HG02798 (cell line): ENCODE data around the gene MDP1.

Source experiments
- ATAC-seq: cut with Tn5 transposase; IDR thresholded peaks from one replicate; pipeline ENCODE4 v1.9.1; 2021; ENCODE audit warnings: mild to moderate bottlenecking; ENCODE audit not compliant: unreplicated experiment, poor library complexity

MDP1 gene

GRCh38 chr14:24185026-24185425, 30.8 kb downstream of the MDP1 start:
- no peak for ATAC-seq

GRCh38 chr14:24184104-24184970, 31.5 kb downstream of the MDP1 start:
- ATAC-seq, result no peak

- ATAC-seq, result no peak
Measured at GRCh38 chr14:24183014-24183481, 32.8 kb downstream of the MDP1 start.

- no peak for ATAC-seq
Measured at GRCh38 chr14:24182110-24182882, 33.6 kb downstream of the MDP1 start.

GRCh38 chr14:24181371-24182077, 34.3 kb downstream of the MDP1 start:
- ATAC-seq, result no peak

- no peak for ATAC-seq
Measured at GRCh38 chr14:24179961-24180796, 35.7 kb downstream of the MDP1 start.

- ATAC-seq, result no peak
Measured at GRCh38 chr14:24179294-24179960, 36.4 kb downstream of the MDP1 start.

GRCh38 chr14:24178399-24179178, 37.3 kb downstream of the MDP1 start:
- no peak for ATAC-seq

- no peak for ATAC-seq
Measured at GRCh38 chr14:24177891-24178290, 38.0 kb downstream of the MDP1 start.

- ATAC-seq, result no peak
Measured at GRCh38 chr14:24177041-24177825, 38.6 kb downstream of the MDP1 start.

- ATAC-seq, result no peak
Measured at GRCh38 chr14:24176599-24176998, 39.3 kb downstream of the MDP1 start.

GRCh38 chr14:24172871-24173281, 43.0 kb downstream of the MDP1 start:
- ATAC-seq, result no peak

- no peak for ATAC-seq
Measured at GRCh38 chr14:24172261-24172860, 43.5 kb downstream of the MDP1 start.

- peak; percentile 76 for ATAC-seq
Measured at GRCh38 chr14:24171422-24172260, 44.2 kb downstream of the MDP1 start, which contains the start of gene REC8. Gene REC8, plus strand, starts transcription at chr14:24172080. Its CDS starts 473 bp downstream, at chr14:24172553.

- no peak for ATAC-seq
Measured at GRCh38 chr14:24167469-24168114, 48.3 kb downstream of the MDP1 start.

- no peak for ATAC-seq
Measured at GRCh38 chr14:24165785-24166184, 50.1 kb downstream of the MDP1 start.
